ENCODE measurements around the gene ARHGEF17. TPM values are rescaled to one million over a fixed set of nuclear protein-coding genes. Genes with fewer than 3 reads are reported as not detected.

ARHGEF17 gene
- total and polyA plus RNA-seq, 3 experiments from 2014 or later: not detected

- H3K27ac ChIP-seq (ENCODE audit: low read depth, low read length): no peak overlapping the region
- Mint-ChIP-seq H3K36me3 (no peaks in the 10 kb centered on the region), H3K9me3 (no peaks in the 10 kb centered on the region), H3K27me3 (peaks cover 10 to 39% of the 10 kb centered on the region in 2 donors), H3K4me1 (peaks cover 0 to 3% (median 0%) of the 10 kb centered on the region in 3 donors), H3K27ac (no peak overlapping the region), H3K4me3 (no peak overlapping the region)
- ChIA-PET POLR2A (no interaction called here), CTCF (interaction anchor here (0.9 to 2.8 kb wide), 7 partner anchors 8 to 53 kb away, joined by 3 to 15 read pairs (median 5); partner anchors contain the start of gene ARHGEF17)
- no peaks in the 10 kb centered on the region for H3K4me1 ChIP-seq (ENCODE audit: insufficient read depth, low read length)
- peaks cover 7% of the 10 kb centered on the region for H3K27me3 ChIP-seq (ENCODE audit: insufficient read depth, low read length, poor library complexity, severe bottlenecking)
- DNase-seq: no peak
- no peaks in the 10 kb centered on the region for H3K9me3 ChIP-seq (ENCODE audit: low read length)
- H3K36me3 ChIP-seq (ENCODE audit: insufficient read depth, low read length): no peaks in the 10 kb centered on the region
- no peak overlapping the region for H3K4me3 ChIP-seq (ENCODE audit: low read length)
Measured at GRCh38 chr11:73298233-73298632, 9.8 kb upstream of the ARHGEF17 start.

GRCh38 chr11:73299751-73300150, 8.3 kb upstream of the ARHGEF17 start:
- Histone ChIP-seq H3K4me1 (ENCODE audit: insufficient read depth, low read length) (no peaks in the 10 kb centered on the region), H3K27ac (ENCODE audit: low read depth, low read length) (no peak overlapping the region), H3K27me3 (ENCODE audit: insufficient read depth, low read length, poor library complexity, severe bottlenecking) (peaks cover 7% of the 10 kb centered on the region), H3K4me3 (ENCODE audit: low read length) (no peak overlapping the region), H3K36me3 (ENCODE audit: insufficient read depth, low read length) (no peaks in the 10 kb centered on the region), H3K9me3 (ENCODE audit: low read length) (no peaks in the 10 kb centered on the region)
- no peaks in the 10 kb centered on the region for H3K36me3 Mint-ChIP-seq
- H3K9me3 Mint-ChIP-seq: no peaks in the 10 kb centered on the region
- no peak for DNase-seq
- ChIA-PET CTCF (interaction anchor here (0.7 to 2.3 kb wide), 4 partner anchors 10 to 820 kb away, joined by 3 to 9 read pairs (median 4); no protein-coding TSS in a partner anchor), POLR2A (no interaction called here)
- H3K4me1 Mint-ChIP-seq: peaks cover 0 to 3% (median 0%) of the 10 kb centered on the region in 3 donors
- no peak overlapping the region for H3K4me3 Mint-ChIP-seq
- no peak overlapping the region for H3K27ac Mint-ChIP-seq
- peaks cover 11 to 49% of the 10 kb centered on the region in 2 donors for H3K27me3 Mint-ChIP-seq

- H3K36me3 ChIP-seq (ENCODE audit: insufficient read depth, low read length): no peaks in the 10 kb centered on the region
- Mint-ChIP-seq H3K27me3 (peaks cover 18 to 40% of the 10 kb centered on the region in 2 donors), H3K4me3 (peak overlapping the region; percentile 11 to 96 (median 88)), H3K9me3 (no peaks in the 10 kb centered on the region), H3K36me3 (peaks cover 0 to 3% (median 0%) of the 10 kb centered on the region in 3 donors), H3K27ac (peak overlapping the region in 1 of 8 donors; percentile 21), H3K4me1 (peaks cover 9 to 10% (median 10%) of the 10 kb centered on the region in 3 donors)
- H3K4me1 ChIP-seq (ENCODE audit: insufficient read depth, low read length): peaks cover 7% of the 10 kb centered on the region
- CTCF ChIA-PET: interaction anchor here (0.6 to 8.1 kb wide), 7 partner anchors 8 to 320 kb away, joined by 3 to 109 read pairs (median 6); partner anchors contain the start of gene P2RY6
- H3K27ac ChIP-seq (ENCODE audit: low read depth, low read length): no peak overlapping the region
- H3K27me3 ChIP-seq (ENCODE audit: insufficient read depth, low read length, poor library complexity, severe bottlenecking): peaks cover 8% of the 10 kb centered on the region
- POLR2A ChIA-PET: interaction anchor here (0.5 kb wide), 1 partner anchor 324 kb away, joined by 10 read pairs; no protein-coding TSS in a partner anchor
- no peaks in the 10 kb centered on the region for H3K9me3 ChIP-seq (ENCODE audit: low read length)
- no peak for DNase-seq
- H3K4me3 ChIP-seq (ENCODE audit: low read length): no peak overlapping the region
Measured at GRCh38 chr11:73306069-73306841, 1.8 kb upstream of the ARHGEF17 start.

GRCh38 chr11:73306977-73307322, 1.1 kb upstream of the ARHGEF17 start:
- peaks cover 0 to 3% (median 0%) of the 10 kb centered on the region in 3 donors for H3K36me3 Mint-ChIP-seq
- peaks cover 7% of the 10 kb centered on the region for H3K4me1 ChIP-seq (ENCODE audit: insufficient read depth, low read length)
- H3K9me3 ChIP-seq (ENCODE audit: low read length): no peaks in the 10 kb centered on the region
- H3K9me3 Mint-ChIP-seq: no peaks in the 10 kb centered on the region
- POLR2A ChIA-PET: interaction anchor here (1.7 kb wide), 1 partner anchor 29 kb away, joined by 7 read pairs; no protein-coding TSS in a partner anchor
- peaks cover 6% of the 10 kb centered on the region for H3K27me3 ChIP-seq (ENCODE audit: insufficient read depth, low read length, poor library complexity, severe bottlenecking)
- H3K36me3 ChIP-seq (ENCODE audit: insufficient read depth, low read length): no peaks in the 10 kb centered on the region
- H3K4me3 Mint-ChIP-seq: peak overlapping the region; percentile 86 to 96 (median 89)
- H3K27me3 Mint-ChIP-seq: peaks cover 17 to 37% of the 10 kb centered on the region in 2 donors
- CTCF ChIA-PET: interaction anchor here (0.6 to 8.1 kb wide), 9 partner anchors 9 to 354 kb away, joined by 3 to 109 read pairs (median 6); partner anchors contain the start of gene P2RY6
- H3K4me1 Mint-ChIP-seq: peaks cover 9 to 10% (median 10%) of the 10 kb centered on the region in 3 donors
- peak overlapping the region in 5 of 8 donors; percentile 4 to 95 (median 29) for H3K27ac Mint-ChIP-seq
- no peak for DNase-seq
- H3K4me3 ChIP-seq (ENCODE audit: low read length): peak overlapping the region; percentile 57
- H3K27ac ChIP-seq (ENCODE audit: low read depth, low read length): peak overlapping the region; percentile 25

GRCh38 chr11:73307323-73308002, 613 bp upstream of the ARHGEF17 start:
- Histone ChIP-seq H3K36me3 (ENCODE audit: insufficient read depth, low read length) (no peaks in the 10 kb centered on the region), H3K27me3 (ENCODE audit: insufficient read depth, low read length, poor library complexity, severe bottlenecking) (peaks cover 5% of the 10 kb centered on the region), H3K4me1 (ENCODE audit: insufficient read depth, low read length) (peaks cover 7% of the 10 kb centered on the region), H3K4me3 (ENCODE audit: low read length) (peak overlapping the region; percentile 67), H3K27ac (ENCODE audit: low read depth, low read length) (peak overlapping the region; percentile 25), H3K9me3 (ENCODE audit: low read length) (no peaks in the 10 kb centered on the region)
- Mint-ChIP-seq H3K36me3 (peaks cover 0 to 3% (median 0%) of the 10 kb centered on the region in 3 donors), H3K9me3 (no peaks in the 10 kb centered on the region), H3K27me3 (peaks cover 16 to 33% of the 10 kb centered on the region in 2 donors), H3K4me3 (peak overlapping the region; percentile 86 to 96 (median 89)), H3K4me1 (peaks cover 9 to 10% (median 10%) of the 10 kb centered on the region in 3 donors), H3K27ac (peak overlapping the region in 6 of 8 donors; percentile 4 to 95 (median 30))
- peak; percentile 79 to 91 (median 82) for DNase-seq
- ChIA-PET POLR2A (interaction anchor here (1.7 kb wide), 1 partner anchor 28 kb away, joined by 7 read pairs; no protein-coding TSS in a partner anchor), CTCF (interaction anchor here (0.6 to 8.1 kb wide), 11 partner anchors 9 to 354 kb away, joined by 3 to 109 read pairs (median 6); partner anchors contain the start of gene P2RY6)

GRCh38 chr11:73308961-73309919, 1.2 kb downstream of the ARHGEF17 start:
- Mint-ChIP-seq H3K27me3 (peaks cover 11 to 21% of the 10 kb centered on the region in 2 donors), H3K9me3 (no peaks in the 10 kb centered on the region), H3K36me3 (peaks cover 0 to 3% (median 0%) of the 10 kb centered on the region in 3 donors), H3K4me3 (peak overlapping the region in 3 of 7 donors; percentile 9 to 29 (median 13)), H3K4me1 (peaks cover 9 to 12% (median 10%) of the 10 kb centered on the region in 3 donors), H3K27ac (no peak overlapping the region)
- H3K4me1 ChIP-seq (ENCODE audit: insufficient read depth, low read length): peaks cover 7% of the 10 kb centered on the region
- DNase-seq: no peak
- H3K36me3 ChIP-seq (ENCODE audit: insufficient read depth, low read length): no peaks in the 10 kb centered on the region
- ChIA-PET CTCF (interaction anchor here (0.8 to 8.1 kb wide), 7 partner anchors 8 to 352 kb away, joined by 3 to 109 read pairs (median 3); no protein-coding TSS in a partner anchor), POLR2A (interaction anchor here (0.6 kb wide), 2 partner anchors 20 to 26 kb away, joined by 3 to 5 read pairs; no protein-coding TSS in a partner anchor)
- no peak overlapping the region for H3K4me3 ChIP-seq (ENCODE audit: low read length)
- H3K27me3 ChIP-seq (ENCODE audit: insufficient read depth, low read length, poor library complexity, severe bottlenecking): peaks cover 5% of the 10 kb centered on the region
- no peak overlapping the region for H3K27ac ChIP-seq (ENCODE audit: low read depth, low read length)
- H3K9me3 ChIP-seq (ENCODE audit: low read length): no peaks in the 10 kb centered on the region

- CTCF ChIA-PET: interaction anchor here (1.6 to 8.1 kb wide), 2 partner anchors 13 to 27 kb away, joined by 3 to 109 read pairs; no protein-coding TSS in a partner anchor
- H3K36me3 ChIP-seq (ENCODE audit: insufficient read depth, low read length): no peaks in the 10 kb centered on the region
- H3K27me3 ChIP-seq (ENCODE audit: insufficient read depth, low read length, poor library complexity, severe bottlenecking): peaks cover 5% of the 10 kb centered on the region
- H3K4me3 ChIP-seq (ENCODE audit: low read length): no peak overlapping the region
- Mint-ChIP-seq H3K27me3 (peaks cover 11 to 13% of the 10 kb centered on the region in 2 donors), H3K4me1 (peaks cover 9 to 12% (median 10%) of the 10 kb centered on the region in 3 donors), H3K27ac (no peak overlapping the region), H3K4me3 (peak overlapping the region in 3 of 7 donors; percentile 13 to 48 (median 36)), H3K36me3 (peaks cover 0 to 3% (median 0%) of the 10 kb centered on the region in 3 donors), H3K9me3 (no peaks in the 10 kb centered on the region)
- no peak for DNase-seq
- POLR2A ChIA-PET: interaction anchor here (0.6 kb wide), 1 partner anchor 19 kb away, joined by 3 read pairs; no protein-coding TSS in a partner anchor
- H3K27ac ChIP-seq (ENCODE audit: low read depth, low read length): no peak overlapping the region
- no peaks in the 10 kb centered on the region for H3K9me3 ChIP-seq (ENCODE audit: low read length)
- peaks cover 7% of the 10 kb centered on the region for H3K4me1 ChIP-seq (ENCODE audit: insufficient read depth, low read length)
Measured at GRCh38 chr11:73310076-73310475, 2.0 kb downstream of the ARHGEF17 start.

Data from CD8-positive, alpha-beta memory T cell (primary cell).